IMR-90 (cell line): ENCODE measurements around the gene CFAP73. TPM values are rescaled to one million over a fixed set of nuclear protein-coding genes. Genes with fewer than 3 reads are reported as not detected.

ENCODE experiments used
- ATAC-seq: fragments of 200-7000 bp; cut with Tn5 transposase; 2 replicates; pipeline ENCODE4 v1.9.1; 2020; ENCODE audit warnings: low read depth, mild to moderate bottlenecking, moderate library complexity
- BruUV-seq: library from RNA; stranded (reverse); fragments of 400-500 nt; replicated peaks from 2 replicates; lab custom pipeline; 2021; lab: Mats Ljungman, UMichigan
- CTCF ChIA-PET: fragments of 300-600 bp; formaldehyde crosslinking; extraction: SDS; loops from one replicate; lab custom pipeline; 2021; ENCODE audit warnings: antibody characterized with exemption; lab: Yijun Ruan, JAX
- POLR2A ChIA-PET: fragments of 300-600 bp; sonication (Branson Sonifier 250); formaldehyde crosslinking; loops from one replicate; lab custom pipeline; 2022; ENCODE audit warnings: antibody characterized with exemption; ENCODE audit not compliant: unreplicated experiment; lab: Charles Lee
- DNase-seq: peaks from one replicate; pipeline ENCODE4 v3.0.0; 2013
- H2AFZ ChIP-seq: replicated peaks from 2 replicates; pipeline ENCODE3; 2013; ENCODE audit warnings: low read length, mild to moderate bottlenecking; ENCODE audit not compliant: poor library complexity
- H2AK5ac ChIP-seq: 2 replicates; pipeline ENCODE4 v1.6.1; 2013; ENCODE audit warnings: low read depth, low read length, inconsistent platforms
- H2AK9ac ChIP-seq: replicated peaks from 2 replicates; pipeline ENCODE3; 2013; ENCODE audit warnings: mild to moderate bottlenecking, low read depth, low read length, moderate library complexity; ENCODE audit not compliant: poor library complexity
- H2BK120ac ChIP-seq: 2 replicates; pipeline ENCODE4 v1.6.1; 2013; ENCODE audit warnings: low read depth, low read length, inconsistent platforms
- H2BK15ac ChIP-seq: 3 replicates; pipeline ENCODE4 v1.6.1; 2013; ENCODE audit warnings: low read depth, low read length, inconsistent platforms
- H2BK20ac ChIP-seq: 2 replicates; pipeline ENCODE4 v1.6.1; 2013; ENCODE audit warnings: low read depth, mild to moderate bottlenecking, inconsistent platforms, low read length, moderate library complexity
- H2BK5ac ChIP-seq: 2 replicates; pipeline ENCODE4 v1.6.1; 2013; ENCODE audit warnings: mild to moderate bottlenecking, low read depth, low read length, inconsistent platforms; ENCODE audit not compliant: poor library complexity, severe bottlenecking
- H3K14ac ChIP-seq: replicated peaks from 2 replicates; pipeline ENCODE4 v1.6.1; 2013; ENCODE audit warnings: low read depth, low read length, inconsistent platforms
- H3K18ac ChIP-seq: 2 replicates; pipeline ENCODE4 v1.6.1; 2013; ENCODE audit warnings: low read depth, low read length, control low read depth
- H3K23ac ChIP-seq: 2 replicates; pipeline ENCODE4 v1.6.1; 2013; ENCODE audit warnings: low read depth, low read length, inconsistent platforms
- H3K27ac ChIP-seq: 2 replicates; pipeline ENCODE4 v1.5.1; 2013; ENCODE audit warnings: mild to moderate bottlenecking, control low read depth, low read length; ENCODE audit not compliant: insufficient read depth
- H3K27me3 ChIP-seq: 2 replicates; pipeline ENCODE4 v1.6.1; 2013; ENCODE audit warnings: low read length; ENCODE audit not compliant: control insufficient read depth, insufficient read depth
- H3K36me3 ChIP-seq: 2 replicates; pipeline ENCODE4 v1.6.1; 2013; ENCODE audit warnings: low read length, mixed read lengths; ENCODE audit not compliant: control insufficient read depth, insufficient read depth
- H3K4ac ChIP-seq: 2 replicates; pipeline ENCODE4 v1.6.1; 2013; ENCODE audit warnings: low read depth, low read length, inconsistent platforms
- H3K4me1 ChIP-seq: 2 replicates; pipeline ENCODE4 v1.6.1; 2013; ENCODE audit warnings: low read length, mixed read lengths; ENCODE audit not compliant: control insufficient read depth, insufficient read depth
- H3K4me2 ChIP-seq: 2 replicates; pipeline ENCODE4 v1.6.1; 2013; ENCODE audit warnings: low read depth, mild to moderate bottlenecking, control low read depth, low read length, moderate library complexity
- H3K4me3 ChIP-seq: 2 replicates; pipeline ENCODE4 v1.5.1; 2013; ENCODE audit warnings: low read depth, mild to moderate bottlenecking, control low read depth, low read length, moderate library complexity; ENCODE audit not compliant: insufficient read depth
- H3K56ac ChIP-seq: 2 replicates; pipeline ENCODE4 v1.6.1; 2013; ENCODE audit warnings: low read length, inconsistent platforms; ENCODE audit not compliant: insufficient read depth; ENCODE audit errors: extremely low read depth
- H3K79me1 ChIP-seq, 2 experiments: 2 replicates each; pipeline ENCODE4 v1.6.1; 2013; ENCODE audit warnings: low read length in 2 of 2, inconsistent platforms in 1 of 2, low read depth in 1 of 2
- H3K9ac ChIP-seq: 2 replicates; pipeline ENCODE4 v1.6.1; 2013; ENCODE audit warnings: low read depth, low read length, control low read depth
- H3K9me1 ChIP-seq: 2 replicates; pipeline ENCODE4 v1.6.1; 2013; ENCODE audit warnings: low read length, inconsistent platforms; ENCODE audit not compliant: insufficient read depth
- H3K9me3 ChIP-seq: 2 replicates; pipeline ENCODE4 v1.6.1; 2013; ENCODE audit warnings: low read length; ENCODE audit not compliant: control insufficient read depth, insufficient read depth
- H4K20me1 ChIP-seq: 2 replicates; pipeline ENCODE4 v1.6.1; 2013; ENCODE audit warnings: low read length, inconsistent platforms; ENCODE audit not compliant: insufficient read depth
- H4K5ac ChIP-seq: 2 replicates; pipeline ENCODE4 v1.6.1; 2013; ENCODE audit warnings: mild to moderate bottlenecking, low read depth, low read length, control low read depth
- H4K8ac ChIP-seq, 2 experiments: 2 replicates each; pipeline ENCODE4 v1.6.1; 2013; ENCODE audit warnings: low read depth in 2 of 2, low read length in 2 of 2, control low read depth in 1 of 2, inconsistent platforms in 1 of 2
- H4K91ac ChIP-seq: 2 replicates; pipeline ENCODE4 v1.6.1; 2013; ENCODE audit warnings: low read depth, low read length, inconsistent platforms; ENCODE audit not compliant: insufficient read depth
- BHLHE40 ChIP-seq: fragments of 150-350 bp; IDR thresholded peaks from 2 replicates; pipeline ENCODE4 v1.6.1; 2016; ENCODE audit warnings: mild to moderate bottlenecking, low read depth, low read length
- FOS ChIP-seq: fragments of 150-350 bp; IDR thresholded peaks from 2 replicates; pipeline ENCODE4 v1.6.1; 2016; ENCODE audit warnings: low read depth, low read length
- NFE2L2 ChIP-seq: fragments of 150-350 bp; IDR thresholded peaks from 2 replicates; pipeline ENCODE4 v1.6.1; 2016; ENCODE audit warnings: low read depth, mild to moderate bottlenecking, low read length
- POLR2A ChIP-seq: IDR thresholded peaks from 2 replicates; pipeline ENCODE4 v1.6.1; 2012; ENCODE audit warnings: mild to moderate bottlenecking, low read depth, low read length
- RFX5 ChIP-seq: IDR thresholded peaks from 2 replicates; pipeline ENCODE4 v1.8.0; 2012; ENCODE audit warnings: low read depth, mild to moderate bottlenecking, low read length, moderate library complexity
- WGBS, 2 experiments: methylation state at CpG; one replicate each; pipeline versions ENCODE4 v1.1.5 to v1.1.7; 2013; ENCODE audit warnings: missing lambda C conversion rate in 2 of 2; ENCODE audit not compliant: insufficient read length in 1 of 2; ENCODE audit errors: extremely low coverage in 2 of 2; 5-methylcytosine and 5-hydroxymethylcytosine counted together
- dilution Hi-C: fragments of 300-500 bp; cut with HindIII; formaldehyde crosslinking; loops from one replicate; pipeline ENCODE4 v1.14.3; 2018; ENCODE audit warnings: low sequenced_read_pairs; ENCODE audit not compliant: unreplicated experiment
- in situ Hi-C: fragments of 300-500 bp; cut with MboI; formaldehyde crosslinking; loops from 3 replicates; pipeline ENCODE4 v1.14.3; 2019; ENCODE audit warnings: low sequenced_read_pairs, inconsistent platforms, mixed read lengths
- intact Hi-C: fragments of 100-400 bp; cut with micrococcal nuclease; formaldehyde crosslinking; loops from 2 replicates; pipeline ENCODE4 v1.10.0; 2022
- polyA plus RNA-seq, 3 experiments: library from polyadenylated mRNA; depleted of rRNA; stranded (reverse); fragments of >200 nt; gene quantifications; 2 replicates each; pipeline ENCODE4 v1.2.3, GENCODE V29; 2012; ENCODE audit warnings: low replicate concordance in 1 of 3
- total RNA-seq: library from RNA; depleted of rRNA; stranded (reverse); fragments of >200 nt; gene quantifications from 2 replicates; pipeline ENCODE4 v1.2.3, GENCODE V29; 2012
- TF ChIP-seq, protein P1 (sequence below): fragments of 150-350 bp; IDR thresholded peaks from 2 replicates; pipeline ENCODE4 v1.6.1; 2016; ENCODE audit warnings: low read depth, mild to moderate bottlenecking, low read length, moderate library complexity, borderline replicate concordance
- TF ChIP-seq, protein P2 (sequence below): fragments of 150-350 bp; IDR thresholded peaks from 2 replicates; pipeline ENCODE4 v1.6.1; 2017; ENCODE audit warnings: mild to moderate bottlenecking, antibody characterized with exemption, low read length, low read depth

Gene CFAP73
- total and polyA plus RNA-seq, 2 of the 4 experiments (the other 2 are of a cell fraction) = not detected

DNA sequence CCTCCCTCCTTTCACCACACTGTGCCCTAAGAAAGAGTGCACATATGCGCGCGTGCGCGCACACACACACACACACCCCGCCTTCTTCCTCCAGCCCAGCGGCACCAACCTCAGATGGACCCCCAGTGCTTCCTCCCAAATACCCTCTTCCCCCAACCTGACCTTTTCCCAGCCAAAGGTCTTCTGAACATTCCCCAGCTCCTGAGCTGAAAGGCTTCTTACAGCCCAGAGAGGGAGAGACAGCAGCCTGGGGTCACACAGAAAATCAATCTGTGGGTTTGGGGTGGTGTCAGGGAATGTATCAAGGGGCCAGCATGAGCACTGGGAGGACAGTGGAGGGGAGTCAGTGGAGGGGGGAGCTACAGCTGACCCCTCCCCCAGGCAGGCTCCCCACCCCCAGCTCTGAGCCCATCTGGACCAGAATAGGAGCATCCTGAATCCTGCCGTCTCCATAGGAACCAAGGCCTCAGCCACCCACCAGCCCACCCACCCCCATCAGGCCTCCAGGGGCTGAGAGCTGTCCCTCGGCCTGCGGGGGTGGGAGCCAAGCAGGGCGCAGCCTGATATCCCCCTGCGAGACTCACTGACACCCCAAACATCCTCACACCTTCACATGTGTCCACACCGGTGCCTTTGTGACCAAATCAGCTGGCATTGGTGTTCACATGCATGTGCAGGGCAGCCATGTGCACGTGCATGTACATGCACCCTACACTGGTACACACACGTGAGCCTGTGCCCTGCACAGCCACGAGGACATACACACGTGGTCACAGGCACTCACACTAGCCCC is 19.7 kb upstream of the CFAP73 start:
- no peak overlapping the region for H3K4me2 ChIP-seq

More for the DNA sequence above, 19.7 kb upstream of the CFAP73 start:
- CTCF ChIA-PET = no interaction called here
- Histone ChIP-seq H3K27ac (no peak overlapping the region), H2BK120ac (no peak overlapping the region), H4K20me1 (no peaks in the 10 kb centered on the region), H3K4ac (no peak overlapping the region), H3K36me3 (no peaks in the 10 kb centered on the region), H4K8ac (no peak overlapping the region), H3K4me3 (no peak overlapping the region), H2BK15ac (no peak overlapping the region), H3K9me3 (no peaks in the 10 kb centered on the region), H2AFZ (no peak overlapping the region), H2BK5ac (no peak overlapping the region), H3K9ac (no peak overlapping the region), H3K23ac (no peak overlapping the region), H3K56ac (no peak overlapping the region), H3K27me3 (peaks cover 3% of the 10 kb centered on the region), H3K79me1 (no peaks in the 10 kb centered on the region), H2AK5ac (no peak overlapping the region), H4K5ac (no peak overlapping the region), H3K4me1 (no peaks in the 10 kb centered on the region), H2BK20ac (no peak overlapping the region), H4K91ac (no peak overlapping the region), H3K18ac (no peak overlapping the region), H3K14ac (no peak overlapping the region), H3K9me1 (no peaks in the 10 kb centered on the region), H2AK9ac (no peak overlapping the region)
- in situ Hi-C loops = no loop called here
- intact Hi-C loops = no loop called here
- no peak for TF ChIP-seq NFE2L2
- no peak for TF ChIP-seq POLR2A
- no peak for TF ChIP-seq FOS
- TF ChIP-seq RFX5 = no peak
- TF ChIP-seq BHLHE40 = no peak
- TF ChIP-seq, protein P1, sequence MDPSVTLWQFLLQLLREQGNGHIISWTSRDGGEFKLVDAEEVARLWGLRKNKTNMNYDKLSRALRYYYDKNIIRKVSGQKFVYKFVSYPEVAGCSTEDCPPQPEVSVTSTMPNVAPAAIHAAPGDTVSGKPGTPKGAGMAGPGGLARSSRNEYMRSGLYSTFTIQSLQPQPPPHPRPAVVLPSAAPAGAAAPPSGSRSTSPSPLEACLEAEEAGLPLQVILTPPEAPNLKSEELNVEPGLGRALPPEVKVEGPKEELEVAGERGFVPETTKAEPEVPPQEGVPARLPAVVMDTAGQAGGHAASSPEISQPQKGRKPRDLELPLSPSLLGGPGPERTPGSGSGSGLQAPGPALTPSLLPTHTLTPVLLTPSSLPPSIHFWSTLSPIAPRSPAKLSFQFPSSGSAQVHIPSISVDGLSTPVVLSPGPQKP = no peak
- TF ChIP-seq, protein P2, sequence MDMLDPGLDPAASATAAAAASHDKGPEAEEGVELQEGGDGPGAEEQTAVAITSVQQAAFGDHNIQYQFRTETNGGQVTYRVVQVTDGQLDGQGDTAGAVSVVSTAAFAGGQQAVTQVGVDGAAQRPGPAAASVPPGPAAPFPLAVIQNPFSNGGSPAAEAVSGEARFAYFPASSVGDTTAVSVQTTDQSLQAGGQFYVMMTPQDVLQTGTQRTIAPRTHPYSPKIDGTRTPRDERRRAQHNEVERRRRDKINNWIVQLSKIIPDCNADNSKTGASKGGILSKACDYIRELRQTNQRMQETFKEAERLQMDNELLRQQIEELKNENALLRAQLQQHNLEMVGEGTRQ = no peak
- ATAC-seq (no peak), DNase-seq (no peak)
- no TSS peak for BruUV-seq
- dilution Hi-C loops = no loop called here
- 77% methylated on average over 7 of the region's 17 CpGs; no CpG with 5 or more reads in 1 of the 2 experiments for WGBS, 2 experiments
- POLR2A ChIA-PET = no interaction called here
